PC-9 (cell line): ENCODE data around the gene GRM7.

Source experiments
- EZH2 ChIP-seq: fragments of 200-600 bp; sonication (generic); IDR thresholded peaks from 2 replicates; pipeline ENCODE4 v1.8.0; 2017; ENCODE audit warnings: antibody characterized with exemption, low read depth
- TF ChIP-seq, protein P1 (sequence below): fragments of 200-600 bp; sonication (generic); conservative IDR thresholded peaks from 2 replicates; pipeline ENCODE4 v1.6.1; 2017; ENCODE audit warnings: mixed run types, antibody characterized with exemption, mild to moderate bottlenecking, moderate library complexity

DNA sequence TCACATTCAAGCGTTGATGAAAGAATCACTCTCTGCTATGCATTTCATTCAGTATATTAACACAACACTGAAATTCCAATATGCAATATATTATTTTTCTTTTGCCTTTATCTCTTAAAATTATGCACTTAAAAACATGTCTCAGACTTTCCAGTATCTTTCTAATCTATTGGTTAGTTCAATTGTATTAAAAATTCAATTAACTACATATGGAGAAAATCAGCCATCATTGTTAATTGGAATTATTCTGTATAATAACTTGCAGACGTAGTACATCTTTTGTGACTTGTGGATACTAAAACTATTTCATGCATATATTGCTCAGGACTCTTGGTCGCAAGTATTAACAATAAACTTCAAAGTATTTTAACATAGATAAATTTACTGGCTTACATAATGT is 715.6 kb downstream of the GRM7 start:
- TF ChIP-seq, protein P1, sequence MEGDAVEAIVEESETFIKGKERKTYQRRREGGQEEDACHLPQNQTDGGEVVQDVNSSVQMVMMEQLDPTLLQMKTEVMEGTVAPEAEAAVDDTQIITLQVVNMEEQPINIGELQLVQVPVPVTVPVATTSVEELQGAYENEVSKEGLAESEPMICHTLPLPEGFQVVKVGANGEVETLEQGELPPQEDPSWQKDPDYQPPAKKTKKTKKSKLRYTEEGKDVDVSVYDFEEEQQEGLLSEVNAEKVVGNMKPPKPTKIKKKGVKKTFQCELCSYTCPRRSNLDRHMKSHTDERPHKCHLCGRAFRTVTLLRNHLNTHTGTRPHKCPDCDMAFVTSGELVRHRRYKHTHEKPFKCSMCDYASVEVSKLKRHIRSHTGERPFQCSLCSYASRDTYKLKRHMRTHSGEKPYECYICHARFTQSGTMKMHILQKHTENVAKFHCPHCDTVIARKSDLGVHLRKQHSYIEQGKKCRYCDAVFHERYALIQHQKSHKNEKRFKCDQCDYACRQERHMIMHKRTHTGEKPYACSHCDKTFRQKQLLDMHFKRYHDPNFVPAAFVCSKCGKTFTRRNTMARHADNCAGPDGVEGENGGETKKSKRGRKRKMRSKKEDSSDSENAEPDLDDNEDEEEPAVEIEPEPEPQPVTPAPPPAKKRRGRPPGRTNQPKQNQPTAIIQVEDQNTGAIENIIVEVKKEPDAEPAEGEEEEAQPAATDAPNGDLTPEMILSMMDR, result no peak
- no peak for TF ChIP-seq EZH2
